Astrocyte (in vitro differentiated cells and primary cell): Measurements from ENCODE around the gene CRB2. TPM values are rescaled to one million over a fixed set of nuclear protein-coding genes. Genes with fewer than 3 reads are reported as not detected.

Source experiments
- DNase-seq: peaks from one replicate; pipeline ENCODE4 v3.0.0-alpha.2; 2010; ENCODE audit warnings: low read depth
- FAIRE-seq: peaks from 2 replicates; lab custom pipeline; 2011; peaks lifted over from hg19 to GRCh38; lab: Jason Lieb, UNC
- H2AFZ ChIP-seq: 2 replicates; pipeline ENCODE4 v1.6.0; 2012; ENCODE audit warnings: low read depth, low read length, inconsistent platforms
- H3K27ac ChIP-seq: 2 replicates; pipeline ENCODE4 v1.5.1; 2011; ENCODE audit warnings: low read depth, low read length, inconsistent platforms
- H3K27me3 ChIP-seq: 2 replicates; pipeline ENCODE4 v1.6.0; 2011; ENCODE audit warnings: low read length, inconsistent platforms; ENCODE audit not compliant: insufficient read depth
- H3K36me3 ChIP-seq: 2 replicates; pipeline ENCODE4 v1.5.1; 2011; ENCODE audit warnings: low read length, inconsistent platforms; ENCODE audit not compliant: insufficient read depth
- H3K4me1 ChIP-seq: 2 replicates; pipeline ENCODE4 v1.5.1; 2011; ENCODE audit warnings: low read length, inconsistent platforms; ENCODE audit not compliant: insufficient read depth
- H3K4me2 ChIP-seq: 2 replicates; pipeline ENCODE4 v1.6.0; 2012; ENCODE audit warnings: low read length, inconsistent platforms
- H3K4me3 ChIP-seq: 2 replicates; pipeline ENCODE4 v1.5.1; 2011; ENCODE audit warnings: low read depth, mild to moderate bottlenecking, low read length, inconsistent platforms; ENCODE audit not compliant: insufficient read depth
- H3K79me2 ChIP-seq: 2 replicates; pipeline ENCODE4 v1.6.0; 2012; ENCODE audit warnings: mild to moderate bottlenecking, low read length, inconsistent platforms; ENCODE audit not compliant: insufficient read depth
- H3K9ac ChIP-seq: 2 replicates; pipeline ENCODE4 v1.6.0; 2012; ENCODE audit warnings: mild to moderate bottlenecking, low read length, inconsistent platforms
- H3K9me3 ChIP-seq: 2 replicates; pipeline ENCODE4 v1.5.1; 2012; ENCODE audit warnings: low read depth, mild to moderate bottlenecking, low read length, inconsistent platforms; ENCODE audit not compliant: insufficient read depth
- H4K20me1 ChIP-seq: 2 replicates; pipeline ENCODE4 v1.6.0; 2012; ENCODE audit warnings: low read length, inconsistent platforms; ENCODE audit not compliant: insufficient read depth
- H3K27ac Mint-ChIP-seq: one replicate; pipeline ENCODE4 v1.8.0; 2021; ENCODE audit warnings: mild to moderate bottlenecking, mixed read lengths; ENCODE audit not compliant: unreplicated experiment
- H3K27me3 Mint-ChIP-seq: one replicate; pipeline ENCODE4 v1.8.0; 2021; ENCODE audit warnings: low read depth, mixed read lengths; ENCODE audit not compliant: unreplicated experiment
- H3K36me3 Mint-ChIP-seq: one replicate; pipeline ENCODE4 v1.8.0; 2021; ENCODE audit warnings: low read depth, mixed read lengths; ENCODE audit not compliant: unreplicated experiment
- H3K4me1 Mint-ChIP-seq: one replicate; pipeline ENCODE4 v1.8.0; 2021; ENCODE audit warnings: low read depth, mixed read lengths; ENCODE audit not compliant: unreplicated experiment
- H3K4me3 Mint-ChIP-seq: one replicate; pipeline ENCODE4 v1.8.0; 2021; ENCODE audit warnings: mild to moderate bottlenecking, moderate library complexity, mixed read lengths; ENCODE audit not compliant: unreplicated experiment
- H3K9me3 Mint-ChIP-seq: one replicate; pipeline ENCODE4 v1.8.0; 2021; ENCODE audit warnings: mild to moderate bottlenecking, mixed read lengths; ENCODE audit not compliant: unreplicated experiment
- EZH2 ChIP-seq: IDR thresholded peaks from 2 replicates; pipeline ENCODE4 v1.6.1; 2012; ENCODE audit warnings: mild to moderate bottlenecking, low read length, inconsistent platforms; ENCODE audit not compliant: insufficient read depth
- total RNA-seq: library from RNA; stranded (reverse); gene quantifications from 2 replicates; pipeline ENCODE4 v1.2.1, GENCODE V29; 2021
- TF ChIP-seq, protein P1 (sequence below): IDR thresholded peaks from 2 replicates; pipeline ENCODE4 v1.5.1; 2011; ENCODE audit warnings: low read depth, mild to moderate bottlenecking, inconsistent platforms, low read length, moderate library complexity; ENCODE audit not compliant: insufficient read depth

CRB2 gene
- total RNA-seq, 1 donor from 2014 or later, result 2.4 TPM

DNA sequence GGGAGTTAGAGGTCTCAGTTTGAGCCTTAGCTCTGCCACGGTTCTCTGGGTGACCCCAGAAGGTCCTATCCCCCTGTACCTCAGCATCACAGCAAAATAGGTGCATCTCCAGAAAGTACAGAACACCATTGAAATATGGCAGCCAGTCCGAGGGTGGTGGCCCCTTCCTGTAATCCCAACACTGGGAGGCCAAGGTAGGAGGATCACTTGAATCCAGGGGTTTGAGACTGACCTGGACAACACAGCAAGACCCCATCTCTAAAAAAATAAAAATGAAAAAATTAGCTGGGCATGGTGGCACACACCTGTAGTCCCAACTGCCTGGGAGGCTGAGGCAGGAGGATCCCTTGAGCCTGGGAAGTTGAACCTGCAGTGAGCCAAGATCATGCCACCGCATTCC is 7.0 kb upstream of the CRB2 start:
- Mint-ChIP-seq H3K4me3 (no peak overlapping the region), H3K9me3 (no peaks in the 10 kb centered on the region), H3K36me3 (no peaks in the 10 kb centered on the region), H3K27ac (no peak overlapping the region), H3K4me1 (peaks cover 3% of the 10 kb centered on the region), H3K27me3 (peaks cover 39% of the 10 kb centered on the region)
- Histone ChIP-seq H3K4me2 (no peak overlapping the region), H3K9me3 (no peaks in the 10 kb centered on the region), H3K79me2 (no peaks in the 10 kb centered on the region), H3K4me3 (no peak overlapping the region), H4K20me1 (no peaks in the 10 kb centered on the region), H3K36me3 (no peaks in the 10 kb centered on the region), H3K27ac (no peak overlapping the region), H2AFZ (no peak overlapping the region), H3K4me1 (no peaks in the 10 kb centered on the region), H3K9ac (no peak overlapping the region), H3K27me3 (peaks cover 28% of the 10 kb centered on the region)
- TF ChIP-seq EZH2, result no peak
- TF ChIP-seq, protein P1, sequence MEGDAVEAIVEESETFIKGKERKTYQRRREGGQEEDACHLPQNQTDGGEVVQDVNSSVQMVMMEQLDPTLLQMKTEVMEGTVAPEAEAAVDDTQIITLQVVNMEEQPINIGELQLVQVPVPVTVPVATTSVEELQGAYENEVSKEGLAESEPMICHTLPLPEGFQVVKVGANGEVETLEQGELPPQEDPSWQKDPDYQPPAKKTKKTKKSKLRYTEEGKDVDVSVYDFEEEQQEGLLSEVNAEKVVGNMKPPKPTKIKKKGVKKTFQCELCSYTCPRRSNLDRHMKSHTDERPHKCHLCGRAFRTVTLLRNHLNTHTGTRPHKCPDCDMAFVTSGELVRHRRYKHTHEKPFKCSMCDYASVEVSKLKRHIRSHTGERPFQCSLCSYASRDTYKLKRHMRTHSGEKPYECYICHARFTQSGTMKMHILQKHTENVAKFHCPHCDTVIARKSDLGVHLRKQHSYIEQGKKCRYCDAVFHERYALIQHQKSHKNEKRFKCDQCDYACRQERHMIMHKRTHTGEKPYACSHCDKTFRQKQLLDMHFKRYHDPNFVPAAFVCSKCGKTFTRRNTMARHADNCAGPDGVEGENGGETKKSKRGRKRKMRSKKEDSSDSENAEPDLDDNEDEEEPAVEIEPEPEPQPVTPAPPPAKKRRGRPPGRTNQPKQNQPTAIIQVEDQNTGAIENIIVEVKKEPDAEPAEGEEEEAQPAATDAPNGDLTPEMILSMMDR, result no peak
- DNase-seq, result no peak
- no peak for FAIRE-seq

DNA sequence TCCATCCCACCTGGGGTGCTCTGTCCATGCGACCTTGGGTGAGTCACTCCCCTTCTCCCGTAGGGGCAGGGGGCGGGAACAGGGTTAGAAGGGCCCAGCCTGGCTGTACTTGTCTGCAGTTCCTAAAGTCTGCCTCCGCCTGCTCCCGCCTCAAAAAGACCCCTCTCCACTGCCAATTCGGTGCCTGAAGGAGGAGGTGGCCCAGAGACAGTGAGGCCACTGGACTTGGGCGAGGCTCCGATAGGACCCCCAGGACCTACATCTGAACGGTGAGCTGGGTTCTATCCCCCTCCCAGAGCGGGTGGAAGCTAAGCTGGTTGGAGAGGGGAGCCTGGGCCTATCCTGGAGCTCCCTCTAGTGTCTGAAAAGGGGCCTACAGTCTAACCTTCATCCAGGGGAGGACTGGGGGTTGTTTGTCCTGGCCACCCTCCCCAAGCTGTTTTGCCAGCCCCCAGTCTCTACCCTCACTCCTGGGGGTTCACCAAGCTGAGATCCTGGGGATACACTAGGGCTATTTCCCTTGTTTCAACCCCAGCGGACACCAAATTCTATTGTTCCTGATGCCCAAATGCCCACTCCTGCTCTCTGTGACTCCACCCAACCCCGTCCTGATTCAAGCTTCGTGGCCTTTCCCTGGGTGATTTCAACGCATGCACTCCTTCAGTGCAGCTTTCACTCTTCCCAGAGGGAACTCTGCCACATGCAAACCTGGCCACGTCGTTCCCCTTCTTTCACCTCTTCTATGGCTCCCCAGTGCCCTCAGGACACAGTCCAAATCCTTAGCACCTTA is 6.1 kb upstream of the CRB2 start:
- H3K4me2 ChIP-seq, result peak overlapping the region; percentile 42
- no peak overlapping the region for H3K9ac ChIP-seq
- DNase-seq, result no peak
- no peak overlapping the region for H2AFZ ChIP-seq
- no peaks in the 10 kb centered on the region for H3K79me2 ChIP-seq
- TF ChIP-seq, protein P1, result peak; percentile 86
- no peak for TF ChIP-seq EZH2
- no peaks in the 10 kb centered on the region for H3K9me3 ChIP-seq
- H3K4me1 ChIP-seq, result no peaks in the 10 kb centered on the region
- H3K27ac Mint-ChIP-seq, result no peak overlapping the region
- no peaks in the 10 kb centered on the region for H3K36me3 ChIP-seq
- peaks cover 43% of the 10 kb centered on the region for H3K27me3 Mint-ChIP-seq
- H3K27ac ChIP-seq, result no peak overlapping the region
- no peak overlapping the region for H3K4me3 ChIP-seq
- H3K4me1 Mint-ChIP-seq, result peaks cover 3% of the 10 kb centered on the region
- H3K27me3 ChIP-seq, result peaks cover 28% of the 10 kb centered on the region
- no peaks in the 10 kb centered on the region for H3K36me3 Mint-ChIP-seq
- FAIRE-seq, result no peak
- no peaks in the 10 kb centered on the region for H3K9me3 Mint-ChIP-seq
- H3K4me3 Mint-ChIP-seq, result no peak overlapping the region
- H4K20me1 ChIP-seq, result no peaks in the 10 kb centered on the region
